ENCODE measurements around the gene XIRP1. TPM values are rescaled to one million over a fixed set of nuclear protein-coding genes. Genes with fewer than 3 reads are reported as not detected.
A peak's percentile ranks its signal among the peaks of the same experiment; 100 is the strongest.

The XIRP1 gene
- total RNA-seq, 2 donors from 2014 or later: not detected

- Histone ChIP-seq H3K9me3 (no peaks in the 10 kb centered on the region), H3K4me1 (peaks cover 20% of the 10 kb centered on the region), H3K27me3 (no peaks in the 10 kb centered on the region), H3K4me3 (no peak overlapping the region), H3K36me3 (replicated peaks in 1 of 2; ENCODE audit: insufficient read depth in 1 of 2, low read depth in 2 of 2) (no peaks in the 10 kb centered on the region), H3K27ac (no peak overlapping the region)
- peak in 1 of 4 donors; percentile 0 for DNase-seq
- 89 to 95% methylated on average over 6 to 7 of the region's 7 CpGs for WGBS, 2 donors
- TF ChIP-seq POLR2A (IDR thresholded peaks at IDR 0.05): no peak
- TF ChIP-seq, protein P1, sequence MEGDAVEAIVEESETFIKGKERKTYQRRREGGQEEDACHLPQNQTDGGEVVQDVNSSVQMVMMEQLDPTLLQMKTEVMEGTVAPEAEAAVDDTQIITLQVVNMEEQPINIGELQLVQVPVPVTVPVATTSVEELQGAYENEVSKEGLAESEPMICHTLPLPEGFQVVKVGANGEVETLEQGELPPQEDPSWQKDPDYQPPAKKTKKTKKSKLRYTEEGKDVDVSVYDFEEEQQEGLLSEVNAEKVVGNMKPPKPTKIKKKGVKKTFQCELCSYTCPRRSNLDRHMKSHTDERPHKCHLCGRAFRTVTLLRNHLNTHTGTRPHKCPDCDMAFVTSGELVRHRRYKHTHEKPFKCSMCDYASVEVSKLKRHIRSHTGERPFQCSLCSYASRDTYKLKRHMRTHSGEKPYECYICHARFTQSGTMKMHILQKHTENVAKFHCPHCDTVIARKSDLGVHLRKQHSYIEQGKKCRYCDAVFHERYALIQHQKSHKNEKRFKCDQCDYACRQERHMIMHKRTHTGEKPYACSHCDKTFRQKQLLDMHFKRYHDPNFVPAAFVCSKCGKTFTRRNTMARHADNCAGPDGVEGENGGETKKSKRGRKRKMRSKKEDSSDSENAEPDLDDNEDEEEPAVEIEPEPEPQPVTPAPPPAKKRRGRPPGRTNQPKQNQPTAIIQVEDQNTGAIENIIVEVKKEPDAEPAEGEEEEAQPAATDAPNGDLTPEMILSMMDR (IDR thresholded peaks at IDR 0.05): no peak
- no peak for ATAC-seq
- intact Hi-C loops (cut with DNase I): no loop called here
Observed at GRCh38 chr3:39134305-39134704, 58.1 kb downstream of the XIRP1 start.

GRCh38 chr3:39133822-39134221 lies 58.6 kb downstream of the XIRP1 start:
- no peaks in the 10 kb centered on the region for H3K27me3 ChIP-seq
- H3K27ac ChIP-seq: no peak overlapping the region
- peak in 1 of 4 donors; percentile 2 for DNase-seq

More at GRCh38 chr3:39133822-39134221, 58.6 kb downstream of the XIRP1 start:
- no peak overlapping the region for H3K4me3 ChIP-seq
- no peaks in the 10 kb centered on the region for H3K36me3 ChIP-seq (replicated peaks in 1 of 2; ENCODE audit: insufficient read depth in 1 of 2, low read depth in 2 of 2)
- TF ChIP-seq, protein P1 (IDR thresholded peaks at IDR 0.05): no peak
- TF ChIP-seq POLR2A (IDR thresholded peaks at IDR 0.05): no peak
- peaks cover 20% of the 10 kb centered on the region for H3K4me1 ChIP-seq
- no peak for ATAC-seq
- no peaks in the 10 kb centered on the region for H3K9me3 ChIP-seq
- WGBS, 2 donors: 76 to 91% methylated on average over 4 to 6 of the region's 6 CpGs
- intact Hi-C loops (cut with DNase I): no loop called here

Small RNA genes within 50 kb of the gene (microRNA-seq; reads per million reads assigned to microRNA genes)
- gene MIR6822 (ENCODE audit: borderline number of aligned reads in 2 of 2, borderline replicate concordance in 2 of 2): 0 reads per million in 2 donors

Small RNA genes within 50 kb of the gene (small RNA-seq; reads per million reads assigned to genes)
- not detected for gene RF00017

Other genes with a start within 250 kb of the XIRP1 start
- gene SCN11A, start 140.7 kb downstream of the XIRP1 start, total RNA-seq: under 1 TPM in 1 of 2 donors, not detected in 1; 0.26 TPM
- gene WDR48, start 140.6 kb downstream of the XIRP1 start, total RNA-seq: 10 to 100 TPM; 15.8 to 16.5 TPM
- gene GORASP1, start 85.0 kb downstream of the XIRP1 start, total RNA-seq: 10 to 100 TPM; 38.4 to 53.1 TPM
- gene TTC21A, start 84.9 kb downstream of the XIRP1 start, total RNA-seq: 10 to 100 TPM in 1 of 2 donors, 1 to 10 TPM in 1; 6.7 to 46.5 TPM
- 10 to 100 TPM; 18.4 to 39.6 TPM for gene CSRNP1, start 39.0 kb downstream of the XIRP1 start, total RNA-seq
- gene CX3CR1, start 87.4 kb upstream of the XIRP1 start, total RNA-seq: 1 to 10 TPM in 1 of 2 donors, not detected in 1; 1.3 TPM
- not detected for gene CCR8, start 137.1 kb upstream of the XIRP1 start, total RNA-seq
- 10 to 100 TPM; 17.5 to 28.8 TPM for gene SLC25A38, start 190.8 kb upstream of the XIRP1 start, total RNA-seq
- 100 to 1,000 TPM; 555 to 696 TPM for gene RPSA, start 214.1 kb upstream of the XIRP1 start, total RNA-seq